ENCODE measurements around the gene GPR171. TPM values are rescaled to one million over a fixed set of nuclear protein-coding genes. Genes with fewer than 3 reads are reported as not detected.

Gene GPR171
- total RNA-seq, 1 donor from 2014 or later, result not detected

GRCh38 chr3:151227807-151228665 lies 25.0 kb upstream of the GPR171 start:
- Mint-ChIP-seq H3K36me3 (ENCODE audit: unreplicated experiment) (no peaks in the 10 kb centered on the region), H3K4me3 (ENCODE audit: unreplicated experiment) (no peak overlapping the region), H3K9me3 (ENCODE audit: unreplicated experiment) (peaks cover 3% of the 10 kb centered on the region), H3K27me3 (ENCODE audit: unreplicated experiment) (peaks cover 4% of the 10 kb centered on the region), H3K27ac (ENCODE audit: unreplicated experiment) (no peak overlapping the region), H3K4me1 (ENCODE audit: low read depth, unreplicated experiment) (peaks cover 10% of the 10 kb centered on the region)
- DNase-seq, result peak; percentile 84
- TF ChIP-seq, protein P1, sequence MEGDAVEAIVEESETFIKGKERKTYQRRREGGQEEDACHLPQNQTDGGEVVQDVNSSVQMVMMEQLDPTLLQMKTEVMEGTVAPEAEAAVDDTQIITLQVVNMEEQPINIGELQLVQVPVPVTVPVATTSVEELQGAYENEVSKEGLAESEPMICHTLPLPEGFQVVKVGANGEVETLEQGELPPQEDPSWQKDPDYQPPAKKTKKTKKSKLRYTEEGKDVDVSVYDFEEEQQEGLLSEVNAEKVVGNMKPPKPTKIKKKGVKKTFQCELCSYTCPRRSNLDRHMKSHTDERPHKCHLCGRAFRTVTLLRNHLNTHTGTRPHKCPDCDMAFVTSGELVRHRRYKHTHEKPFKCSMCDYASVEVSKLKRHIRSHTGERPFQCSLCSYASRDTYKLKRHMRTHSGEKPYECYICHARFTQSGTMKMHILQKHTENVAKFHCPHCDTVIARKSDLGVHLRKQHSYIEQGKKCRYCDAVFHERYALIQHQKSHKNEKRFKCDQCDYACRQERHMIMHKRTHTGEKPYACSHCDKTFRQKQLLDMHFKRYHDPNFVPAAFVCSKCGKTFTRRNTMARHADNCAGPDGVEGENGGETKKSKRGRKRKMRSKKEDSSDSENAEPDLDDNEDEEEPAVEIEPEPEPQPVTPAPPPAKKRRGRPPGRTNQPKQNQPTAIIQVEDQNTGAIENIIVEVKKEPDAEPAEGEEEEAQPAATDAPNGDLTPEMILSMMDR (IDR thresholded peaks at IDR 0.05; ENCODE audit: partially characterized antibody, unreplicated experiment), result peak; percentile 88

- Mint-ChIP-seq H3K9me3 (ENCODE audit: unreplicated experiment) (peaks cover 3% of the 10 kb centered on the region), H3K27ac (ENCODE audit: unreplicated experiment) (no peak overlapping the region), H3K36me3 (ENCODE audit: unreplicated experiment) (peaks cover 6% of the 10 kb centered on the region)
Observed at GRCh38 chr3:151227266-151227806, 24.3 kb upstream of the GPR171 start.

GRCh38 chr3:151226825-151227224 lies 23.8 kb upstream of the GPR171 start:
- peaks cover 12% of the 10 kb centered on the region for H3K36me3 Mint-ChIP-seq (ENCODE audit: unreplicated experiment)
- H3K4me1 Mint-ChIP-seq (ENCODE audit: low read depth, unreplicated experiment), result peaks cover 10% of the 10 kb centered on the region
- H3K9me3 Mint-ChIP-seq (ENCODE audit: unreplicated experiment), result peaks cover 5% of the 10 kb centered on the region
- DNase-seq, result no peak
- H3K27me3 Mint-ChIP-seq (ENCODE audit: unreplicated experiment), result peaks cover 4% of the 10 kb centered on the region
- H3K27ac Mint-ChIP-seq (ENCODE audit: unreplicated experiment), result no peak overlapping the region
- TF ChIP-seq, protein P1 (IDR thresholded peaks at IDR 0.05; ENCODE audit: partially characterized antibody, unreplicated experiment), result no peak
- H3K4me3 Mint-ChIP-seq (ENCODE audit: unreplicated experiment), result no peak overlapping the region

More at GRCh38 chr3:151227266-151227806, 24.3 kb upstream of the GPR171 start:
- Mint-ChIP-seq H3K4me1 (ENCODE audit: low read depth, unreplicated experiment) (peaks cover 10% of the 10 kb centered on the region), H3K4me3 (ENCODE audit: unreplicated experiment) (no peak overlapping the region), H3K27me3 (ENCODE audit: unreplicated experiment) (peaks cover 4% of the 10 kb centered on the region)
- no peak for DNase-seq
- TF ChIP-seq, protein P1 (IDR thresholded peaks at IDR 0.05; ENCODE audit: partially characterized antibody, unreplicated experiment), result no peak

DNA sequence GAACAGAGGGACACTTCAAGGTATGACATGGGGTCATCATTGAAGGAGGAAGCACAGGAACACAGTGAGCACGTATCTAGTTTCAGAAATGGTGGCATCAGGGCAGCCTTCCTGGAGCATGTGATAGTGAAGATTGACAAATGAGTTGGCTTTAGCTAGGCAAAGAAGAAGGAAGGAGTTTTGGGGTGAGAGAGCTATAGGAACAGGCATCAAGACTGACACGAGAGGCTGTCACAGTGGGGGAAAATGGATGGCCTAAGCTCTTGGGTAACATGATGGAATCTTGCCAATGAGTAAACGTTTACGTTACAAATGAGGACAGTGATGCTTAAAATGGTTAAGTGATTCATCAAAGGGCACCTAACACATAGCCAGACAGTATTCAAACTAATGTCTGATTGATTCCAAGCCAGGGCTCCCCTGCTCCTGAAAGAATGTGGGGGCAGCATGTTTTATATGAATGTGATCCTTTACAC lies 23.1 kb upstream of the GPR171 start:
- Mint-ChIP-seq H3K27me3 (ENCODE audit: unreplicated experiment) (peaks cover 4% of the 10 kb centered on the region), H3K4me1 (ENCODE audit: low read depth, unreplicated experiment) (peaks cover 10% of the 10 kb centered on the region), H3K9me3 (ENCODE audit: unreplicated experiment) (peaks cover 5% of the 10 kb centered on the region), H3K4me3 (ENCODE audit: unreplicated experiment) (no peak overlapping the region), H3K36me3 (ENCODE audit: unreplicated experiment) (peaks cover 13% of the 10 kb centered on the region), H3K27ac (ENCODE audit: unreplicated experiment) (no peak overlapping the region)
- DNase-seq, result no peak
- TF ChIP-seq, protein P1 (IDR thresholded peaks at IDR 0.05; ENCODE audit: partially characterized antibody, unreplicated experiment), result no peak
